ENCODE data around the gene PHF12. TPM values are rescaled to one million over a fixed set of nuclear protein-coding genes. Genes with fewer than 3 reads are reported as not detected.
A peak's percentile ranks its signal among the peaks of the same experiment; 100 is the strongest.

The PHF12 gene
- polyA plus RNA-seq, 2 of the 4 experiments (the other 2 are of a cell fraction): 25.3 to 29.9 TPM

- TF ChIP-seq REST (IDR thresholded peaks at IDR 0.05): peak; percentile 64; the same call in 1 of the 2 replicates
- TF ChIP-seq EP300 (IDR thresholded peaks at IDR 0.05): no peak
These were observed 2.3 kb upstream of the PHF12 start (continued) for GRCh38 chr17:28953444-28954118.

GRCh38 chr17:28951991-28952975 lies 965 bp upstream of the PHF12 start:
- DNase-seq (ENCODE audit: low read depth in 1 of 2, low spot score in 1 of 2) (peak; percentile 100), ATAC-seq (peak; percentile 75 to 91), FAIRE-seq (peak; percentile 98)
- POLR2A ChIA-PET: interaction anchor here (0.6 to 5.6 kb wide), 18 partner anchors 14 to 342 kb away, joined by 3 to 89 read pairs (median 5); partner anchors contain the start of genes ERAL1, FLOT2, MYO18A and NEK8
- peak overlapping the region; percentile 56 for H3K4me3 ChIP-seq
- peaks cover 21% of the 10 kb centered on the region for H3K4me1 ChIP-seq
- peak overlapping the region; percentile 71 for H3K4me2 ChIP-seq
- WGBS (ENCODE audit: missing lambda C conversion rate): 4% methylated on average over 36 of the region's 36 CpGs
- CTCF ChIA-PET: interaction anchor here (0.6 to 15.4 kb wide), 45 partner anchors 8 to 305 kb away, joined by 3 to 1025 read pairs (median 5); partner anchors contain the start of genes DHRS13, NEK8, RPL23A and TLCD1
- peak overlapping the region; percentile 89 to 91 for H3K27ac ChIP-seq
- no peaks in the 10 kb centered on the region for H3K9me3 ChIP-seq
- 0 out of 3 replicates have a peak, but pooled peaks have one; percentile 7 for TF ChIP-seq BCL3 (IDR thresholded peaks at IDR 0.05)
- peak; percentile 90 for TF ChIP-seq REST (IDR thresholded peaks at IDR 0.05)
- TF ChIP-seq CHD2 (IDR thresholded peaks at IDR 0.05; ENCODE audit: low read length, partially characterized antibody): peak; percentile 94
- TF ChIP-seq POLR2A (IDR thresholded peaks at IDR 0.05; ENCODE audit: low read length): peak; percentile 16
- no peak for TF ChIP-seq FOSL2 (IDR thresholded peaks at IDR 0.05)
- peak; percentile 29 for TF ChIP-seq FOSL2 (CRISPR knock-in tag; IDR thresholded peaks at IDR 0.05)
- TF ChIP-seq JUN (IDR thresholded peaks at IDR 0.05): peak in 1 of 2 experiments; percentile 88; a peak in 4 of 5 replicates
- TF ChIP-seq E2F6 (IDR thresholded peaks at IDR 0.05; ENCODE audit: borderline replicate concordance, low read depth): no peak
- TF ChIP-seq GATA3 (IDR thresholded peaks at IDR 0.05; ENCODE audit: borderline replicate concordance): peak; percentile 66
- peak; percentile 61; the same call in 1 of the 2 replicates for TF ChIP-seq MYC (IDR thresholded peaks at IDR 0.05; ENCODE audit: borderline replicate concordance, low read length)
- TF ChIP-seq MAFK (IDR thresholded peaks at IDR 0.05; ENCODE audit: partially characterized antibody): no peak
- peak; percentile 99 for TF ChIP-seq EHMT2 (IDR thresholded peaks at IDR 0.05; ENCODE audit: low read depth)
- 0 out of 2 replicates have a peak, but pooled peaks have one; percentile 55 for TF ChIP-seq RARB (CRISPR knock-in tag; IDR thresholded peaks at IDR 0.05)
- no peak for TF ChIP-seq ZNF302 (CRISPR knock-in tag; IDR thresholded peaks at IDR 0.05)
- no peak; a peak in 1 of 4 replicates for TF ChIP-seq CEBPB (IDR thresholded peaks at IDR 0.05)
- TF ChIP-seq PHF8 (IDR thresholded peaks at IDR 0.05; ENCODE audit: borderline replicate concordance, low read depth): peak; percentile 93
- TF ChIP-seq HOXB5 (CRISPR knock-in tag; IDR thresholded peaks at IDR 0.05): peak; percentile 89
- peak; percentile 90 for TF ChIP-seq ZSCAN20 (CRISPR knock-in tag; IDR thresholded peaks at IDR 0.05)
- 0 out of 2 replicates have a peak, but pooled peaks have one; percentile 7 for TF ChIP-seq PBX3 (IDR thresholded peaks at IDR 0.05)
- peak; percentile 53; the same call in 1 of the 2 replicates for TF ChIP-seq MAX (IDR thresholded peaks at IDR 0.05)
- TF ChIP-seq MAZ (IDR thresholded peaks at IDR 0.05; ENCODE audit: borderline replicate concordance, low read depth, low read length): 0 out of 2 replicates have a peak, but pooled peaks have one; percentile 45
- TF ChIP-seq HOXB13 (CRISPR knock-in tag; IDR thresholded peaks at IDR 0.05; ENCODE audit: low read depth): peak; percentile 87; the same call in 1 of the 2 replicates
- peak; percentile 76 for TF ChIP-seq HEYL (CRISPR knock-in tag; IDR thresholded peaks at IDR 0.05)

Data from A549 (cell line).